MM.1S (cell line): Measurements from ENCODE around the gene DLX3.

ENCODE experiments used
- DNase-seq: peaks from one replicate; pipeline ENCODE4 v3.0.0-alpha.2; 2015
- H2AFZ ChIP-seq: fragments of 300-600 bp; sonication (generic); 2 replicates; pipeline ENCODE4 v1.6.0; 2016; ENCODE audit warnings: antibody characterized with exemption, low read length
- H3F3A ChIP-seq: fragments of 300-600 bp; sonication (generic); 2 replicates; pipeline ENCODE4 v1.6.1; 2016; ENCODE audit warnings: mild to moderate bottlenecking, antibody characterized with exemption, low read length, moderate library complexity, mixed read lengths; ENCODE audit not compliant: insufficient read depth
- H3K27ac ChIP-seq: fragments of 300-600 bp; sonication (generic); 2 replicates; pipeline ENCODE4 v1.5.1; 2016; ENCODE audit warnings: mild to moderate bottlenecking, low read length
- H3K27me3 ChIP-seq: fragments of 300-600 bp; sonication (generic); replicated peaks from 2 replicates; pipeline ENCODE4 v1.6.0; 2016; ENCODE audit warnings: low read length; ENCODE audit not compliant: insufficient read depth
- H3K36me3 ChIP-seq: fragments of 300-600 bp; sonication (generic); replicated peaks from 2 replicates; pipeline ENCODE4 v1.6.1; 2016; ENCODE audit warnings: mild to moderate bottlenecking, low read length, mixed read lengths; ENCODE audit not compliant: insufficient read depth
- H3K4me1 ChIP-seq: fragments of 300-600 bp; sonication (generic); 2 replicates; pipeline ENCODE4 v1.6.1; 2016; ENCODE audit warnings: low read length, mixed read lengths
- H3K4me2 ChIP-seq: fragments of 300-600 bp; sonication (generic); 2 replicates; pipeline ENCODE4 v1.6.0; 2016; ENCODE audit warnings: low read depth, low read length
- H3K4me3 ChIP-seq: fragments of 300-600 bp; sonication (generic); 2 replicates; pipeline ENCODE4 v1.5.1; 2016; ENCODE audit warnings: low read length, mixed read lengths
- H3K79me2 ChIP-seq: fragments of 300-600 bp; sonication (generic); 2 replicates; pipeline ENCODE4 v1.6.1; 2016; ENCODE audit warnings: mixed run types, low read length, mixed read lengths
- H3K9ac ChIP-seq: fragments of 300-600 bp; sonication (generic); 2 replicates; pipeline ENCODE4 v1.6.1; 2016; ENCODE audit warnings: low read length, mixed read lengths
- H3K9me2 ChIP-seq: fragments of 300-600 bp; sonication (generic); replicated peaks from 2 replicates; pipeline ENCODE4 v1.6.1; 2016; ENCODE audit warnings: mild to moderate bottlenecking, low read length, mixed read lengths; ENCODE audit not compliant: insufficient read depth
- H3K9me3 ChIP-seq: fragments of 300-600 bp; sonication (generic); replicated peaks from 2 replicates; pipeline ENCODE4 v1.6.1; 2016; ENCODE audit warnings: mild to moderate bottlenecking, low read length, mixed read lengths; ENCODE audit not compliant: insufficient read depth
- H4K20me1 ChIP-seq: fragments of 300-600 bp; sonication (generic); 2 replicates; pipeline ENCODE4 v1.6.1; 2016; ENCODE audit warnings: mild to moderate bottlenecking, low read length, moderate library complexity, mixed read lengths; ENCODE audit not compliant: insufficient read depth
- CTCF ChIP-seq: fragments of 300-600 bp; sonication (generic); IDR thresholded peaks from 2 replicates; pipeline ENCODE4 v1.5.1; 2016; ENCODE audit warnings: antibody characterized with exemption, low read length, mixed read lengths
- EZH2 ChIP-seq: fragments of 300-600 bp; sonication (generic); optimal IDR thresholded peaks from 2 replicates; pipeline ENCODE3; 2017; ENCODE audit warnings: low read depth, mild to moderate bottlenecking, antibody characterized with exemption, low read length, mixed read lengths
- EZH2phosphoT487 ChIP-seq: fragments of 300-600 bp; sonication (generic); IDR thresholded peaks from 2 replicates; pipeline ENCODE4 v1.6.1; 2018; ENCODE audit warnings: antibody characterized with exemption, low read length

The DLX3 gene

GRCh38 chr17:50036455-50037261 lies 41.6 kb upstream of the DLX3 start:
- no peak overlapping the region for H2AFZ ChIP-seq
- H3K9ac ChIP-seq, result no peak overlapping the region
- H3F3A ChIP-seq, result no peaks in the 10 kb centered on the region
- no peaks in the 10 kb centered on the region for H3K36me3 ChIP-seq
- H3K79me2 ChIP-seq, result no peaks in the 10 kb centered on the region
- H3K9me3 ChIP-seq, result no peaks in the 10 kb centered on the region
- TF ChIP-seq CTCF (no peak), EZH2 (no peak), EZH2phosphoT487 (no peak)
- no peaks in the 10 kb centered on the region for H3K9me2 ChIP-seq
- H4K20me1 ChIP-seq, result no peaks in the 10 kb centered on the region
- no peaks in the 10 kb centered on the region for H3K27me3 ChIP-seq
- DNase-seq, result no peak
- no peak overlapping the region for H3K4me3 ChIP-seq
- no peak overlapping the region for H3K27ac ChIP-seq
- no peaks in the 10 kb centered on the region for H3K4me1 ChIP-seq
- no peak overlapping the region for H3K4me2 ChIP-seq

- no peak overlapping the region for H3K4me2 ChIP-seq
- no peaks in the 10 kb centered on the region for H3K4me1 ChIP-seq
- DNase-seq, result no peak
- no peaks in the 10 kb centered on the region for H3K79me2 ChIP-seq
- H3K4me3 ChIP-seq, result no peak overlapping the region
- no peaks in the 10 kb centered on the region for H3K9me3 ChIP-seq
- no peaks in the 10 kb centered on the region for H3K9me2 ChIP-seq
- TF ChIP-seq EZH2phosphoT487, result no peak
- TF ChIP-seq EZH2, result no peak
- TF ChIP-seq CTCF, result no peak
- no peaks in the 10 kb centered on the region for H3K27me3 ChIP-seq
- H3F3A ChIP-seq, result no peaks in the 10 kb centered on the region
- no peak overlapping the region for H3K9ac ChIP-seq
- H3K27ac ChIP-seq, result no peak overlapping the region
- H2AFZ ChIP-seq, result no peak overlapping the region
- H4K20me1 ChIP-seq, result no peaks in the 10 kb centered on the region
- H3K36me3 ChIP-seq, result no peaks in the 10 kb centered on the region
Observed at GRCh38 chr17:50035945-50036344, 40.9 kb upstream of the DLX3 start.

DNA sequence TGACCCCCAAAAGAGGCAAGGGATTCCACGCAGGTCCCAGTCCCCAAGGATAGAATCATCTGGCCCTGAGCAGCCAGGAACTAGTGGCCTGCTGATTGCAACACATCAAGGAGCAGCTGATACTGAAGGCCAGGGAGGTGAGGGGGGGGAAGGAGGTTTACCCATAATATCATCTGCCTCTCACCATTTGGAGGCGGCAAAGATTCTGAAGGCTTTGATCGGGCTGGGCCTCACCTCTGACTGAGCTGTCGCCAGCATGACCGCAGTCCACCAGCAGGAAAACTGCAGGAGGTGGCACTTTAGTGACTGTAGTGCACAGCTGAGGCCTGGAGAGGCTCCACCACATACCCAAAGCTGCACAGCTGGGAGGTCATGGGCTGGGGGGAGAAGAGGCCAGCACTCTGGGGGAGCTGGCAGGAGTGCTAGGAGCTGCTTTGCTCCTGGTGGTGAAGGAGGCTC lies 40.4 kb upstream of the DLX3 start:
- no peak overlapping the region for H3K9ac ChIP-seq
- no peak overlapping the region for H2AFZ ChIP-seq
- TF ChIP-seq EZH2, result no peak
- TF ChIP-seq EZH2phosphoT487, result no peak
- TF ChIP-seq CTCF, result no peak
- H3K27me3 ChIP-seq, result no peaks in the 10 kb centered on the region
- no peaks in the 10 kb centered on the region for H3K36me3 ChIP-seq
- H3K4me1 ChIP-seq, result no peaks in the 10 kb centered on the region
- DNase-seq, result no peak
- H3K9me3 ChIP-seq, result no peaks in the 10 kb centered on the region
- H3K4me2 ChIP-seq, result no peak overlapping the region
- no peaks in the 10 kb centered on the region for H3K79me2 ChIP-seq
- H4K20me1 ChIP-seq, result no peaks in the 10 kb centered on the region
- no peak overlapping the region for H3K27ac ChIP-seq
- H3F3A ChIP-seq, result no peaks in the 10 kb centered on the region
- H3K9me2 ChIP-seq, result no peaks in the 10 kb centered on the region
- no peak overlapping the region for H3K4me3 ChIP-seq
